Choroid plexus epithelial cell (primary cell): ENCODE data around the gene NDUFAF8.

Experiments used
- DNase-seq: peaks from one replicate; pipeline ENCODE4 v3.0.0-alpha.2; 2010; ENCODE audit warnings: low read depth
- H3K4me3 ChIP-seq: 2 replicates; pipeline ENCODE4 v1.5.1; 2011; ENCODE audit warnings: low read depth, mild to moderate bottlenecking, control low read depth, low read length, moderate library complexity
- TF ChIP-seq, protein P1 (sequence below): conservative IDR thresholded peaks from 2 replicates; pipeline ENCODE4 v1.5.1; 2011; ENCODE audit warnings: low read depth, mild to moderate bottlenecking, control low read depth, inconsistent platforms, low read length, moderate library complexity

NDUFAF8 gene

DNA sequence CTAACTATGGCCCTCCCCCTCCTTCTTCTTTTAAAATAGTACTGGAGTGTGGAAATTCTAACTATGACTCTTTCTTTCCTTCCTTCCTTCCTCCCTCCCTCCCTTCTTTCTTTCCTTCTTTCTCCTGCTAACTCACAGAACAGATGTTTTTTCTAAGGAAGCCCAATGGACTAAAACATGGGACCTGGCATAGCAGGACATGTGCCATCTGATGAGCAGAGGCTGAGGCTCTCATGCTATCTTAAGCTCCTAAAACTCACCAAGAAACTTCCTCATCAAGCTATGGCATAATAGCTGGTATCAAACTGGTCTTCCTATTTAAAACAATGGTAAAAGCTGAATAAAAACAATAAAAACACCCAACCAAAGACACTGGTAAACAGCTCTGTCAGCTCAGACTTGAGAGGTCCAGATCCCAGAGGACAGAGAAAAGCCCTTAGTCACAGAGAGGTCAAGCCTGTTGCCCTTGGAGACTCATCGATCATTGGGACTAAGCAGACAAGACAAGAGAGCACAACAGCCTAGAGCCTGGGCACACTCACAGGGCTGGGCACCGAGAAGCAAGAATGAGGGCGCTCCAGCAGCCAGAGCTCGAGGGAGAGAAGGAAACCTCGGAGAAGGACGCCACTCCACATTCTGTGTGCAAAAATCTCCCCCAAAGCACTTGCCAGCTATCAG lies 28.4 kb downstream of the NDUFAF8 start:
- TF ChIP-seq, protein P1, sequence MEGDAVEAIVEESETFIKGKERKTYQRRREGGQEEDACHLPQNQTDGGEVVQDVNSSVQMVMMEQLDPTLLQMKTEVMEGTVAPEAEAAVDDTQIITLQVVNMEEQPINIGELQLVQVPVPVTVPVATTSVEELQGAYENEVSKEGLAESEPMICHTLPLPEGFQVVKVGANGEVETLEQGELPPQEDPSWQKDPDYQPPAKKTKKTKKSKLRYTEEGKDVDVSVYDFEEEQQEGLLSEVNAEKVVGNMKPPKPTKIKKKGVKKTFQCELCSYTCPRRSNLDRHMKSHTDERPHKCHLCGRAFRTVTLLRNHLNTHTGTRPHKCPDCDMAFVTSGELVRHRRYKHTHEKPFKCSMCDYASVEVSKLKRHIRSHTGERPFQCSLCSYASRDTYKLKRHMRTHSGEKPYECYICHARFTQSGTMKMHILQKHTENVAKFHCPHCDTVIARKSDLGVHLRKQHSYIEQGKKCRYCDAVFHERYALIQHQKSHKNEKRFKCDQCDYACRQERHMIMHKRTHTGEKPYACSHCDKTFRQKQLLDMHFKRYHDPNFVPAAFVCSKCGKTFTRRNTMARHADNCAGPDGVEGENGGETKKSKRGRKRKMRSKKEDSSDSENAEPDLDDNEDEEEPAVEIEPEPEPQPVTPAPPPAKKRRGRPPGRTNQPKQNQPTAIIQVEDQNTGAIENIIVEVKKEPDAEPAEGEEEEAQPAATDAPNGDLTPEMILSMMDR, result no peak
- DNase-seq, result no peak
- no peak overlapping the region for H3K4me3 ChIP-seq

DNA sequence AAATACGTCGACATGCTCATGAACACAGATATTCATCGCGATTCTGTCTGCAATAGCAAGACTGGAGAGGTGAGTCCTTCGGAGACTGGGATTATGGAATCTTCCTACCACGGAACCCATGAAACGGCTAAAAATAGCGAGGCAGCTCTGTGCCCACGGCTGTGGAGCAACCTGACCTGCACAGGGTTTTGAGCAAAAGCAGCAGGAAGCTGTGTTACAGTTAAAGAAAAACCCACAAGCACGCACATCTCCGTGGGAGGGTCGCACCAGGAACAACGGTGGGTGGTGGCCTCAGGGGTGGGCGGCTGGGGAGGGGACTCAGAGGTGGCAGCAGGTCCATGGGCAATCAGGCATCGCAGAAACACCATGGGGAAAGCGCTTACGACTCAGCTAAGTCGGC lies 31.2 kb downstream of the NDUFAF8 start:
- TF ChIP-seq, protein P1, result no peak
- H3K4me3 ChIP-seq, result no peak overlapping the region

DNA sequence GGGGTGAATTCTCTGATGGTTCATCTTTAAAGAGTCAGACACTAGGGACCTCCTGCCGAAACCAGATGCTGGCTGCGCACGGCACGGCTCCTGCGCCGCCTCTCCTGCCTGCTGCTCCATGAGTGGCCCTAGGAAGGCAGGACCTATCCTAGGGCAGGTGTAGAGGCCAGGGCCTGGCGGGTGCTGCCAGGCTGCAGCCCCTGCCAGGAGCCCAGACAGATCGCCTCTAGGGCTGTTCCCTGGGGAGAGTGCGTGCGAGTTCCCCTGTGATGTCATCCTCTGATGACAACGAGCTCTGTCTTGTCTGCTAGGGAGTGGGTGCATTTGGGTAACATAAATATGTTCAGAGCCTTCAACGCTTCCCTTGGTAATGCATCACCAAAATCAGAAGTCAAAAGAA lies 32.1 kb downstream of the NDUFAF8 start:
- TF ChIP-seq, protein P1, result no peak
- no peak overlapping the region for H3K4me3 ChIP-seq
- DNase-seq, result no peak

More for the DNA sequence above, 31.2 kb downstream of the NDUFAF8 start:
- no peak for DNase-seq

DNA sequence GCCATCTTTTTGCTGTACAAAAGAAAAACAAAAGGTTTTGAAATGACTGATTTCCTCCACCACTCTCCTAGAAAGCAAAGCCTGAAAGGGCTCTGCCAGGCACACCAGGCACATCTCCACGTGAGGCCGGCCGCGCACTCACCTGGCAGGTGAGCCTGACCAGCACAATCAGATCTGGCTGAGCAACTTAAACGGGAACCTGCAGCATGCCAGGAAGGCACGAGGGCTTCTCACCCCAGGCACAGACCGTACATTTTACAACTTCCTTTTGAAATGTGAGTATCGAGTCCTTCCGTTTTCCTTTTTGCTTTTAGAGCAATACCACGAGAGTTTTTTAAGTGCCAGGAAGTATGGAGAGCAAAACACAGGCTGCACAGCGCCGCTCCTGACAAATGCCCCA lies 33.5 kb downstream of the NDUFAF8 start:
- TF ChIP-seq, protein P1, result no peak

DNA sequence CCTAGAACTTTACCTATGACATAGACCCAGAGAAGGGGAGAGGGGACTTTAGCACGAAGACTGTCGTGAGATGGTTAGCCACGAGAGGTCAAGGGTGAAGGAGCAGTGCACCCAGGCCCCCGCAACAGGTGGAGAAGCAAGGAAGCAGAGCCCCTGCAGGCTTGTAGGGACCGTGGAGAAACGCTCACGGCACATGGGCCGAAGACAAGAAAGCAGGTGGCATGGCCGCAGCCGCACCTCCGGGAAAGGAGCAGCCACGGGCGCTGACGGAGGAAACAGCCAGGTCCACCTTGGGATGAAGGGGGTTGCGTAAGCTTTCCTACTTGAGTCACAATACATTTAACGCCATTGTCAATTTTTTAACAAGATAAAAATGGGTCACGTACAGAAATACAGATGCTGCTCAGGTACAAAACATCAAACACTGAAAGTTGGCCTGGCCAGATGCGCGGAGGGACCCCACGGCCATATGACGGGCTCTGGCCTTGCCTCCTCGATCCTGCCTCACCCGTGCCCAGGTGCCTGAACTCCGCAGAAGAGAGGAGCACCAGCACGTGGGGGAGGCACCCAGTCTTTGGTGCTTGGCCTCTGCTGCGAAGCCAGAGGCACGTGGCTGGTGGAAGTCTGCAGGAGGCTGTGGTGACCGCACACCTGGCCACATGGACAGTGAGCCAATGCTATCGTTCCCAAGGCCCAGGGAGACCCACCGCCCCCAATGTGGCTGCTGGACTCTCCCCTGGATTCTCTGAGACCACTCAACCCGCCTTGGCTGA lies 34.8 kb downstream of the NDUFAF8 start:
- no peak overlapping the region for H3K4me3 ChIP-seq
- TF ChIP-seq, protein P1, result no peak
- no peak for DNase-seq

More for the DNA sequence above, 33.5 kb downstream of the NDUFAF8 start:
- no peak overlapping the region for H3K4me3 ChIP-seq
- DNase-seq, result no peak

DNA sequence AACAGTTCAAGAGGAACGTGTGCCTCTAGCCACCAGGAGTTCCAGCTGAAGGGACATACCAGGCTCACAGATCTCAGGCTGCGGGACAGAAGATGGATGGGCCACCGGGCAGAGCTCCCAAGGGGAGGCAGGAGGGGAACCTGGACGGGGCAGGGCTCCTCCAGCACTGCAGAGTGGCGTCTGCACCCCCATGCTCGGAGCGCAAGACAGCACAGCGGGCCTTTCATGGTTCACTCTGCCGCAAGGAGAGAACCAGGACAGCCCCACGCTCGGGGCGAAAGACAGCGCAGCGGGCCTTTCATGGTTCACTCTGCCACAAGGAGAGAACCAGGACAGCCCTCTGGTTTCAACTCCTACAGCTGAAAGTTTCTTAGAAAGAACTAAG lies 35.3 kb downstream of the NDUFAF8 start:
- no peak for DNase-seq
- H3K4me3 ChIP-seq, result no peak overlapping the region
- TF ChIP-seq, protein P1, result no peak

DNA sequence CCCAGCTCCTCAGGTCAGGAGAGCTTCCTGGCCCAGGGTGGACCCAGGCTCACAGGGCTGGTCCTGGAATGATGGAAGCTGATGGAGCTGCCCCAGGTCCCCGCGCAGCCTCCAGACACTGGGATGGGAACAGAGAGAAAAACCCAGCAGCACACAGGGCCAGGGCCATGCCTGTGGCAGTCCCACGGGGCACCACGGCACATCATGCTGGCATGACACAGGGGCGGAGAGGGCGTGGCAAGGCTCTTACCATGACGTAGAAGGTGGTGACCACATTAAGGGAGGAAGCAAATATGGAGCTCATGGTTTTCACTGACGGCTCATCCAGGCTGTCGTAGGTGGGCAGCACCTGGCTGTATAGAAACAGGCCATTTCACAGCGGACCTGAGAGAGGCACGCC lies 37.7 kb downstream of the NDUFAF8 start:
- no peak overlapping the region for H3K4me3 ChIP-seq
- DNase-seq, result no peak
- TF ChIP-seq, protein P1, result no peak
